H9 (cell line): ENCODE data around the gene NFATC4. TPM values are rescaled to one million over a fixed set of nuclear protein-coding genes. Genes with fewer than 3 reads are reported as not detected.

ENCODE experiments used
- DNase-seq: peaks from one replicate; pipeline ENCODE4 v3.0.0-alpha.2; 2017
- H2AFZ ChIP-seq: one replicate; pipeline ENCODE4 v1.6.1; 2013; ENCODE audit warnings: mild to moderate bottlenecking, low read length, control low read depth, moderate library complexity
- H2AK5ac ChIP-seq: 2 replicates; pipeline ENCODE4 v1.6.1; 2013; ENCODE audit warnings: low read length, control low read depth, mixed read lengths; ENCODE audit not compliant: insufficient read length
- H2BK120ac ChIP-seq: one replicate; pipeline ENCODE4 v1.6.1; 2013; ENCODE audit warnings: low read depth, mild to moderate bottlenecking, low read length, control low read depth, inconsistent platforms; ENCODE audit not compliant: poor library complexity, severe bottlenecking
- H2BK12ac ChIP-seq: 2 replicates; pipeline ENCODE4 v1.6.1; 2013; ENCODE audit warnings: low read length, control low read depth, mixed read lengths, low read depth; ENCODE audit not compliant: insufficient read length
- H2BK15ac ChIP-seq: 2 replicates; pipeline ENCODE4 v1.6.1; 2013; ENCODE audit warnings: low read depth, low read length, control low read depth
- H2BK20ac ChIP-seq: one replicate; pipeline ENCODE4 v1.6.1; 2013; ENCODE audit warnings: low read depth, mild to moderate bottlenecking, low read length, control low read depth, inconsistent platforms; ENCODE audit not compliant: poor library complexity, severe bottlenecking
- H2BK5ac ChIP-seq: 2 replicates; pipeline ENCODE4 v1.6.1; 2013; ENCODE audit warnings: low read length, control low read depth, mixed read lengths; ENCODE audit not compliant: insufficient read length
- H3K14ac ChIP-seq: 2 replicates; pipeline ENCODE4 v1.6.1; 2013; ENCODE audit warnings: low read length, control low read depth; ENCODE audit not compliant: insufficient read depth
- H3K18ac ChIP-seq: 2 replicates; pipeline ENCODE4 v1.6.1; 2013; ENCODE audit warnings: low read depth, mild to moderate bottlenecking, mixed read lengths, low read length, control low read depth; ENCODE audit not compliant: insufficient read length
- H3K23ac ChIP-seq: 2 replicates; pipeline ENCODE4 v1.6.1; 2013; ENCODE audit warnings: low read length, control low read depth, mixed read lengths, low read depth; ENCODE audit not compliant: insufficient read length
- H3K23me2 ChIP-seq: 2 replicates; pipeline ENCODE4 v1.6.1; 2013; ENCODE audit warnings: low read depth, mild to moderate bottlenecking, mixed read lengths, low read length, control low read depth; ENCODE audit not compliant: insufficient read length, poor library complexity, severe bottlenecking
- H3K27ac ChIP-seq: 2 replicates; pipeline ENCODE4 v1.5.1; 2013; ENCODE audit warnings: low read length, control low read depth, mixed read lengths, low read depth; ENCODE audit not compliant: insufficient read length
- H3K27me3 ChIP-seq: 2 replicates; pipeline ENCODE4 v1.6.1; 2013; ENCODE audit warnings: low read length, control low read depth, inconsistent platforms; ENCODE audit not compliant: insufficient read depth
- H3K4ac ChIP-seq: 2 replicates; pipeline ENCODE4 v1.6.1; 2013; ENCODE audit warnings: low read depth, mild to moderate bottlenecking, control low read depth, inconsistent platforms, low read length, moderate library complexity
- H3K4me1 ChIP-seq: 2 replicates; pipeline ENCODE4 v1.6.1; 2013; ENCODE audit warnings: low read length, control low read depth, inconsistent platforms; ENCODE audit not compliant: insufficient read depth
- H3K4me2 ChIP-seq: 2 replicates; pipeline ENCODE4 v1.6.1; 2013; ENCODE audit warnings: low read length, control low read depth, mixed read lengths; ENCODE audit not compliant: insufficient read length, insufficient read depth
- H3K56ac ChIP-seq: 2 replicates; pipeline ENCODE4 v1.6.1; 2013; ENCODE audit warnings: low read depth, mild to moderate bottlenecking, mixed read lengths, low read length, control low read depth; ENCODE audit not compliant: insufficient read length
- H3K79me1 ChIP-seq: 2 replicates; pipeline ENCODE4 v1.6.1; 2013; ENCODE audit warnings: low read depth, mild to moderate bottlenecking, moderate library complexity, low read length, control low read depth, inconsistent platforms; ENCODE audit not compliant: insufficient read depth, poor library complexity, severe bottlenecking
- H3K79me2 ChIP-seq: 2 replicates; pipeline ENCODE4 v1.6.1; 2013; ENCODE audit warnings: low read length, control low read depth, inconsistent platforms; ENCODE audit not compliant: insufficient read depth
- H3K9ac ChIP-seq: 2 replicates; pipeline ENCODE4 v1.6.1; 2013; ENCODE audit warnings: low read length, control low read depth, mixed read lengths; ENCODE audit not compliant: insufficient read length; ENCODE audit errors: extremely low read depth
- H3K9me3 ChIP-seq: one replicate; pipeline ENCODE4 v1.6.1; 2013; ENCODE audit warnings: low read depth, low read length, inconsistent platforms; ENCODE audit not compliant: control insufficient read depth
- H3T11ph ChIP-seq: one replicate; pipeline ENCODE4 v1.6.1; 2013; ENCODE audit warnings: mild to moderate bottlenecking, low read length, control low read depth, inconsistent platforms
- H4K20me1 ChIP-seq: one replicate; pipeline ENCODE4 v1.6.1; 2013; ENCODE audit not compliant: control insufficient read depth, insufficient read length, insufficient read depth
- H4K5ac ChIP-seq: 2 replicates; pipeline ENCODE4 v1.6.1; 2013; ENCODE audit warnings: low read depth, mild to moderate bottlenecking, mixed read lengths, low read length, control low read depth; ENCODE audit not compliant: insufficient read length
- H4K8ac ChIP-seq: replicated peaks from 2 replicates; pipeline ENCODE4 v1.6.1; 2013; ENCODE audit warnings: low read length, control low read depth, mixed read lengths, low read depth; ENCODE audit not compliant: insufficient read length
- H4K91ac ChIP-seq: 2 replicates; pipeline ENCODE4 v1.6.1; 2013; ENCODE audit warnings: low read depth, mild to moderate bottlenecking, moderate library complexity, mixed read lengths, low read length, control low read depth; ENCODE audit not compliant: insufficient read length
- H3K27ac Mint-ChIP-seq, 3 experiments: 2 replicates in 2 of 3; 3 replicates in 1 of 3; pipeline ENCODE4 v1.8.0; 2020 to 2021; ENCODE audit warnings: mixed read lengths in 3 of 3, mild to moderate bottlenecking in 1 of 3, moderate library complexity in 1 of 3
- H3K27me3 Mint-ChIP-seq: 2 replicates; pipeline ENCODE4 v1.8.0; 2021; ENCODE audit warnings: low read depth, mild to moderate bottlenecking, moderate library complexity, mixed read lengths
- H3K36me3 Mint-ChIP-seq, 3 experiments: 2 replicates in 2 of 3; 3 replicates in 1 of 3; pipeline ENCODE4 v1.8.0; 2020 to 2021; ENCODE audit warnings: low read depth in 3 of 3, mixed read lengths in 3 of 3; ENCODE audit not compliant: insufficient read depth in 1 of 3
- H3K4me1 Mint-ChIP-seq, 2 experiments: 2 replicates each; pipeline ENCODE4 v1.8.0; 2020; ENCODE audit warnings: mixed read lengths in 2 of 2
- H3K4me3 Mint-ChIP-seq, 2 experiments: 2 replicates in 1 of 2; 3 replicates in 1 of 2; pipeline ENCODE4 v1.8.0; 2020 to 2021; ENCODE audit warnings: mild to moderate bottlenecking in 2 of 2, mixed read lengths in 2 of 2, moderate library complexity in 1 of 2
- H3K9me3 Mint-ChIP-seq, 2 experiments: 2 replicates in 1 of 2; 3 replicates in 1 of 2; pipeline ENCODE4 v1.8.0; 2020; ENCODE audit warnings: mild to moderate bottlenecking in 2 of 2, mixed read lengths in 2 of 2, moderate library complexity in 1 of 2
- WGBS: extraction: QIAGEN DNeasy Blood & Tissue Kit; methylation state at CpG from one replicate; pipeline ENCODE4 v1.1.7; 2013; ENCODE audit warnings: missing lambda C conversion rate, low lambda C conversion rate, mixed read lengths; ENCODE audit not compliant: insufficient read length; ENCODE audit errors: extremely low coverage; 5-methylcytosine and 5-hydroxymethylcytosine counted together
- total RNA-seq: library from RNA; stranded (reverse); gene quantifications from 2 replicates; pipeline ENCODE4 v1.2.1, GENCODE V29; 2021
- TF ChIP-seq, protein P1 (sequence below): fragments of 200-600 bp; sonication (generic); conservative IDR thresholded peaks from 3 replicates; pipeline ENCODE4 v1.8.0; 2021; ENCODE audit warnings: antibody characterized with exemption, mild to moderate bottlenecking

NFATC4 gene
- total RNA-seq, 1 experiment from 2014 or later, result 46.4 TPM

- H3K27ac Mint-ChIP-seq, result no peak within 1 kb of the TSS; a peak in 1 of 7 replicates
- H3K27me3 ChIP-seq, result peaks cover 53% of the 10 kb centered on the region; the same call in 1 of the 2 replicates
- H3K9me3 ChIP-seq, result no peaks in the 10 kb centered on the region
- peaks cover 18 to 22% of the 10 kb centered on the region in 2 experiments for H3K4me1 Mint-ChIP-seq
- no peak within 1 kb of the TSS for H3K9ac ChIP-seq
- H4K20me1 ChIP-seq, result no peaks in the 10 kb centered on the region
- no peaks in the 10 kb centered on the region; the same call in 1 of the 2 replicates for H3K4me1 ChIP-seq
- H3K4ac ChIP-seq, result no peak within 1 kb of the TSS
- H2BK20ac ChIP-seq, result no peak within 1 kb of the TSS
- WGBS, result no CpG with 5 or more reads among the region's 51 CpGs
- no peak within 1 kb of the TSS for H2AK5ac ChIP-seq
- H3K9me3 Mint-ChIP-seq, result no peaks in the 10 kb centered on the region
- H3K56ac ChIP-seq, result no peak within 1 kb of the TSS
- no peak within 1 kb of the TSS for H3K23ac ChIP-seq
- no peak within 1 kb of the TSS for H3K27ac ChIP-seq
- H3K27me3 Mint-ChIP-seq, result peaks cover 96% of the 10 kb centered on the region
- no peak within 1 kb of the TSS for H2BK12ac ChIP-seq
- no peak within 1 kb of the TSS for H2AFZ ChIP-seq
- H3K4me3 Mint-ChIP-seq, result peak within 1 kb of the TSS; percentile 71 to 87
- H3T11ph ChIP-seq, result no peak within 1 kb of the TSS
- no peaks in the 10 kb centered on the region for H3K79me2 ChIP-seq
- peak within 1 kb of the TSS; percentile 74 for H3K4me2 ChIP-seq
- no peak within 1 kb of the TSS for H4K5ac ChIP-seq
- peak; percentile 58 for DNase-seq
- no peak within 1 kb of the TSS for H2BK5ac ChIP-seq
- H3K36me3 Mint-ChIP-seq, result no peaks in the 10 kb centered on the region
- no peak within 1 kb of the TSS for H3K18ac ChIP-seq
- H3K14ac ChIP-seq, result no peak within 1 kb of the TSS
- H2BK15ac ChIP-seq, result no peak within 1 kb of the TSS
- H4K91ac ChIP-seq, result no peak within 1 kb of the TSS
- H2BK120ac ChIP-seq, result no peak within 1 kb of the TSS
- H3K23me2 ChIP-seq, result peaks cover 15% of the 10 kb centered on the region
- no peaks in the 10 kb centered on the region for H3K79me1 ChIP-seq
- TF ChIP-seq, protein P1, sequence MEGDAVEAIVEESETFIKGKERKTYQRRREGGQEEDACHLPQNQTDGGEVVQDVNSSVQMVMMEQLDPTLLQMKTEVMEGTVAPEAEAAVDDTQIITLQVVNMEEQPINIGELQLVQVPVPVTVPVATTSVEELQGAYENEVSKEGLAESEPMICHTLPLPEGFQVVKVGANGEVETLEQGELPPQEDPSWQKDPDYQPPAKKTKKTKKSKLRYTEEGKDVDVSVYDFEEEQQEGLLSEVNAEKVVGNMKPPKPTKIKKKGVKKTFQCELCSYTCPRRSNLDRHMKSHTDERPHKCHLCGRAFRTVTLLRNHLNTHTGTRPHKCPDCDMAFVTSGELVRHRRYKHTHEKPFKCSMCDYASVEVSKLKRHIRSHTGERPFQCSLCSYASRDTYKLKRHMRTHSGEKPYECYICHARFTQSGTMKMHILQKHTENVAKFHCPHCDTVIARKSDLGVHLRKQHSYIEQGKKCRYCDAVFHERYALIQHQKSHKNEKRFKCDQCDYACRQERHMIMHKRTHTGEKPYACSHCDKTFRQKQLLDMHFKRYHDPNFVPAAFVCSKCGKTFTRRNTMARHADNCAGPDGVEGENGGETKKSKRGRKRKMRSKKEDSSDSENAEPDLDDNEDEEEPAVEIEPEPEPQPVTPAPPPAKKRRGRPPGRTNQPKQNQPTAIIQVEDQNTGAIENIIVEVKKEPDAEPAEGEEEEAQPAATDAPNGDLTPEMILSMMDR, result no peak
- no peak within 1 kb of the TSS for H4K8ac ChIP-seq
Observed at GRCh38 chr14:24339284-24340151, 28.5 kb upstream of the NFATC4 start, which contains the start of gene RIPK3. Gene RIPK3, minus strand, starts transcription at chr14:24339991. Its CDS starts 165 bp downstream, at chr14:24339826.
